ENCODE measurements around the gene C1orf50. TPM values are rescaled to one million over a fixed set of nuclear protein-coding genes. Genes with fewer than 3 reads are reported as not detected.

Gene C1orf50
- total and polyA plus RNA-seq, 2 donors (not counting 3 experiments of a cell fraction or from before 2014, with no cell fraction given), result 4.8 to 7.4 TPM

GRCh38 chr1:42743317-42744147 lies 23.5 kb upstream of the C1orf50 start:
- DNase-seq (ENCODE audit: low read depth, low spot score) (no peak), FAIRE-seq (no peak)
- no peak for TF ChIP-seq EZH2 (IDR thresholded peaks at IDR 0.05; ENCODE audit: borderline replicate concordance, low read depth, low read length, severe bottlenecking)
- TF ChIP-seq POLR2A (IDR thresholded peaks at IDR 0.05; ENCODE audit: low read depth, low read length), result no peak
- TF ChIP-seq MYC (IDR thresholded peaks at IDR 0.05; ENCODE audit: low read depth, low read length), result no peak
- TF ChIP-seq GATA2 (IDR thresholded peaks at IDR 0.05; ENCODE audit: insufficient read depth, insufficient read length, low read depth, low read length), result no peak
- TF ChIP-seq JUN (IDR thresholded peaks at IDR 0.05; ENCODE audit: borderline replicate concordance, insufficient read depth, insufficient read length, low read depth), result no peak
- no peak for TF ChIP-seq FOS (IDR thresholded peaks at IDR 0.05; ENCODE audit: borderline replicate concordance, insufficient read depth, low read length)
- no peak for TF ChIP-seq POLR2AphosphoS5 (IDR thresholded peaks at IDR 0.05; ENCODE audit: insufficient read depth, low read depth, low read length)
- TF ChIP-seq, protein P1, sequence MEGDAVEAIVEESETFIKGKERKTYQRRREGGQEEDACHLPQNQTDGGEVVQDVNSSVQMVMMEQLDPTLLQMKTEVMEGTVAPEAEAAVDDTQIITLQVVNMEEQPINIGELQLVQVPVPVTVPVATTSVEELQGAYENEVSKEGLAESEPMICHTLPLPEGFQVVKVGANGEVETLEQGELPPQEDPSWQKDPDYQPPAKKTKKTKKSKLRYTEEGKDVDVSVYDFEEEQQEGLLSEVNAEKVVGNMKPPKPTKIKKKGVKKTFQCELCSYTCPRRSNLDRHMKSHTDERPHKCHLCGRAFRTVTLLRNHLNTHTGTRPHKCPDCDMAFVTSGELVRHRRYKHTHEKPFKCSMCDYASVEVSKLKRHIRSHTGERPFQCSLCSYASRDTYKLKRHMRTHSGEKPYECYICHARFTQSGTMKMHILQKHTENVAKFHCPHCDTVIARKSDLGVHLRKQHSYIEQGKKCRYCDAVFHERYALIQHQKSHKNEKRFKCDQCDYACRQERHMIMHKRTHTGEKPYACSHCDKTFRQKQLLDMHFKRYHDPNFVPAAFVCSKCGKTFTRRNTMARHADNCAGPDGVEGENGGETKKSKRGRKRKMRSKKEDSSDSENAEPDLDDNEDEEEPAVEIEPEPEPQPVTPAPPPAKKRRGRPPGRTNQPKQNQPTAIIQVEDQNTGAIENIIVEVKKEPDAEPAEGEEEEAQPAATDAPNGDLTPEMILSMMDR (IDR thresholded peaks at IDR 0.05; ENCODE audit: extremely low read depth in 1 of 2, insufficient read depth in 1 of 2, low read depth in 1 of 2, low read length in 2 of 2), result no peak
- Histone ChIP-seq H4K20me1 (replicated peaks; ENCODE audit: control insufficient read depth, extremely low read depth, insufficient read depth, low read length) (no peaks in the 10 kb centered on the region), H3K9me3 (replicated peaks; ENCODE audit: control insufficient read depth, insufficient read depth, low read length) (no peaks in the 10 kb centered on the region), H2AFZ (ENCODE audit: low read depth, low read length) (no peak overlapping the region), H3K27ac (ENCODE audit: insufficient read depth, low read depth, low read length) (no peak overlapping the region), H3K4me1 (ENCODE audit: control insufficient read depth, extremely low read depth, insufficient read depth, low read length) (no peaks in the 10 kb centered on the region), H3K4me3 (replicated peaks in 1 of 3; ENCODE audit: insufficient read depth in 1 of 3, low read depth in 1 of 3, low read length in 3 of 3) (no peak overlapping the region), H3K79me2 (ENCODE audit: control insufficient read depth, insufficient read depth, low read length) (no peaks in the 10 kb centered on the region), H3K36me3 (ENCODE audit: control insufficient read depth in 2 of 2, extremely low read depth in 1 of 2, insufficient read depth in 2 of 2, low read length in 2 of 2) (peaks cover 0 to 23% of the 10 kb centered on the region in 2 experiments), H3K27me3 (ENCODE audit: control insufficient read depth in 2 of 2, insufficient read depth in 2 of 2, low read length in 2 of 2) (no peaks in the 10 kb centered on the region), H3K9me1 (replicated peaks; ENCODE audit: control insufficient read depth, extremely low read depth, insufficient read depth, low read length) (no peaks in the 10 kb centered on the region), H3K9ac (replicated peaks; ENCODE audit: extremely low read depth, insufficient read depth, low read length) (no peak overlapping the region), H3K4me2 (ENCODE audit: insufficient read depth, low read length) (no peak overlapping the region)
- no TSS peak for BruUV-seq (replicated peaks)
- intact Hi-C loops (cut with micrococcal nuclease), result no loop called here
- dilution Hi-C loops (cut with MboI; ENCODE audit: extremely low pct_ligation_motif_present, low sequenced_read_pairs), result no loop called here
- CTCF ChIA-PET, result interaction anchor here (6.1 kb wide), 1 partner anchor 165 kb away, joined by 79 read pairs; no protein-coding TSS in a partner anchor
- POLR2A ChIA-PET, result interaction anchor here (0.7 kb wide), 1 partner anchor 190 kb away, joined by 3 read pairs; no protein-coding TSS in a partner anchor

All from endothelial cell of umbilical vein (primary cell).